Mesangial cell (primary cell): ENCODE results near the gene B4GALT4. TPM values are rescaled to one million over a fixed set of nuclear protein-coding genes. Genes with fewer than 3 reads are reported as not detected.

Experiments
- total RNA-seq: library from RNA; depleted of rRNA; stranded (reverse); fragments of >200 nt; gene quantifications from 2 replicates; pipeline ENCODE4 v1.2.3, GENCODE V29; 2015

B4GALT4 gene, protein sequence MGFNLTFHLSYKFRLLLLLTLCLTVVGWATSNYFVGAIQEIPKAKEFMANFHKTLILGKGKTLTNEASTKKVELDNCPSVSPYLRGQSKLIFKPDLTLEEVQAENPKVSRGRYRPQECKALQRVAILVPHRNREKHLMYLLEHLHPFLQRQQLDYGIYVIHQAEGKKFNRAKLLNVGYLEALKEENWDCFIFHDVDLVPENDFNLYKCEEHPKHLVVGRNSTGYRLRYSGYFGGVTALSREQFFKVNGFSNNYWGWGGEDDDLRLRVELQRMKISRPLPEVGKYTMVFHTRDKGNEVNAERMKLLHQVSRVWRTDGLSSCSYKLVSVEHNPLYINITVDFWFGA
- total RNA-seq: 20.4 TPM in 2 replicates

GRCh38 chr3:119240591-119241434, at the start of gene B4GALT4:
Gene B4GALT4, minus strand, starts transcription at chr3:119240878. Its CDS starts 10,779 bp downstream, at chr3:119230099.

DNA sequence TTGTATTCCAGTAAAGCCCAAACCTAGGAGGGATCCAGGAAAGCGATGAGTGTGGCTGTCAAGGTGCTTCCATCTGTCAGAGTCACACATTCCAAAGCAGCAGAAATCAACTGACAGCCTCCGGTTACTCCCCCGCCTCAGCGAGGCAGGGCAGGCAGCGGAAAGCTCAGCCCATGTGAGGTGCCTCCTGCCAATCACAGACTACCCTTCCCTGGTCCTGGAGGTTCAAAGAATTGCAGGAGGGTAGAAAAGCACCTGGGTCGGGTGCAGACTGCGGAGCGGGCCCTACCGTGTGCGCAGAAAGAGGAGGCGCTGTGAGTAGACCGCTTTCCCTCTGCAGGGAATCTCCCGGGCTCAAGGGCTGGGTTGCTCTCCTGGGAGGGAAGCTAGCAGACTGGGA, 67.4 kb downstream of the B4GALT4 start, which contains the start of gene UPK1B:
TSS of gene UPK1B (plus strand) at position 274 of the 400 bp plus-strand sequence. CDS start 13,144 bp downstream, outside the sequence.

Other genes starting within 250 kb of the B4GALT4 start
- under 0.01 TPM in 1 of 2 replicates, not detected in the other for gene IGSF11, start 206.0 kb downstream of the B4GALT4 start, total RNA-seq
- gene TEX55, start 94.7 kb downstream of the B4GALT4 start, total RNA-seq: not detected in 2 replicates
- gene UPK1B, start 67.3 kb downstream of the B4GALT4 start, total RNA-seq: 14.3 and 28.2 TPM in 2 replicates
- 13.4 and 13.6 TPM in 2 replicates for gene ARHGAP31, start 53.5 kb upstream of the B4GALT4 start, total RNA-seq
- gene TMEM39A, start 222.7 kb upstream of the B4GALT4 start, total RNA-seq: 13.7 and 21.9 TPM in 2 replicates
- 8.5 TPM in 2 replicates for gene POGLUT1, start 228.1 kb upstream of the B4GALT4 start, total RNA-seq